K562 (cell line): ENCODE measurements around the gene FITM2. TPM values are rescaled to one million over a fixed set of nuclear protein-coding genes. Genes with fewer than 3 reads are reported as not detected.

Experiments
- COPS2 ChIP-seq: fragments of 450-650 bp; conservative IDR thresholded peaks from 2 replicates; pipeline ENCODE4 v1.6.1; 2016; ENCODE audit warnings: mild to moderate bottlenecking, moderate library complexity
- PHB2 ChIP-seq: fragments of 450-650 bp; IDR thresholded peaks from 2 replicates; pipeline ENCODE4 v1.6.1; 2017; ENCODE audit warnings: low read depth
- ZBTB40 ChIP-seq, 2 experiments: fragments of 450-650 bp in 1 of 2; sonication (generic) in 1 of 2; formaldehyde crosslinking in 1 of 2; IDR thresholded peaks; 2 replicates each; pipeline versions ENCODE4 v1.7.1 to v1.9.0; 2016 to 2022; ENCODE audit warnings: inconsistent platforms in 1 of 2, mild to moderate bottlenecking in 1 of 2, missing genetic modification reagents in 1 of 2
- ZNF609 ChIP-seq: sonication (generic); formaldehyde crosslinking; IDR thresholded peaks from 2 replicates; pipeline ENCODE4 v1.8.1; 2023; ENCODE audit warnings: missing genetic modification reagents, mild to moderate bottlenecking, borderline replicate concordance
- polyA plus RNA-seq, 8 experiments: library from polyadenylated mRNA; depleted of rRNA in 4 of 8; stranded (reverse) in 5 of 8; unstranded in 3 of 8; fragments of >200 nt; fragmentation: Nextera tagmentation in 2 of 8; fragmentation: Illumina TruSeq in 1 of 8; extraction: Ambion mirVana in 2 of 8; extraction: Trizol in 1 of 8; gene quantifications; 2 replicates each; pipeline versions ENCODE4 v1.2.1 to v1.2.3, GENCODE V29; 2011 to 2014; ENCODE audit warnings: inconsistent platforms in 1 of 8, missing spikeins in 1 of 8
- total RNA-seq, 7 experiments: library from RNA; depleted of rRNA in 6 of 7; stranded (reverse); fragments of >200 nt in 6 of 7; fragmentation: Illumina TruSeq in 2 of 7; extraction: Trizol in 2 of 7; gene quantifications; 2 replicates each; pipeline versions ENCODE4 v1.2.1 to v1.2.3, GENCODE V29; 2011 to 2021; ENCODE audit warnings: low replicate concordance in 1 of 7
- TF ChIP-seq, protein P1 (sequence below): fragments of 250-450 bp; sonication (Bioruptor Pico); IDR thresholded peaks from 2 replicates; pipeline ENCODE4 v1.8.0; 2021; ENCODE audit warnings: moderate library complexity, mild to moderate bottlenecking, inconsistent platforms
- TF ChIP-seq, protein P2 (sequence below): fragments of 250-450 bp; sonication (Bioruptor Pico); IDR thresholded peaks from 2 replicates; pipeline ENCODE4 v1.9.0; 2021; ENCODE audit warnings: mild to moderate bottlenecking, inconsistent platforms

FITM2 gene
- total and polyA plus RNA-seq, 9 of the 15 experiments (the other 6 are each of a cell fraction or from before 2014, with no cell fraction given): 0.64 to 2.8 (median 1.8) TPM

DNA sequence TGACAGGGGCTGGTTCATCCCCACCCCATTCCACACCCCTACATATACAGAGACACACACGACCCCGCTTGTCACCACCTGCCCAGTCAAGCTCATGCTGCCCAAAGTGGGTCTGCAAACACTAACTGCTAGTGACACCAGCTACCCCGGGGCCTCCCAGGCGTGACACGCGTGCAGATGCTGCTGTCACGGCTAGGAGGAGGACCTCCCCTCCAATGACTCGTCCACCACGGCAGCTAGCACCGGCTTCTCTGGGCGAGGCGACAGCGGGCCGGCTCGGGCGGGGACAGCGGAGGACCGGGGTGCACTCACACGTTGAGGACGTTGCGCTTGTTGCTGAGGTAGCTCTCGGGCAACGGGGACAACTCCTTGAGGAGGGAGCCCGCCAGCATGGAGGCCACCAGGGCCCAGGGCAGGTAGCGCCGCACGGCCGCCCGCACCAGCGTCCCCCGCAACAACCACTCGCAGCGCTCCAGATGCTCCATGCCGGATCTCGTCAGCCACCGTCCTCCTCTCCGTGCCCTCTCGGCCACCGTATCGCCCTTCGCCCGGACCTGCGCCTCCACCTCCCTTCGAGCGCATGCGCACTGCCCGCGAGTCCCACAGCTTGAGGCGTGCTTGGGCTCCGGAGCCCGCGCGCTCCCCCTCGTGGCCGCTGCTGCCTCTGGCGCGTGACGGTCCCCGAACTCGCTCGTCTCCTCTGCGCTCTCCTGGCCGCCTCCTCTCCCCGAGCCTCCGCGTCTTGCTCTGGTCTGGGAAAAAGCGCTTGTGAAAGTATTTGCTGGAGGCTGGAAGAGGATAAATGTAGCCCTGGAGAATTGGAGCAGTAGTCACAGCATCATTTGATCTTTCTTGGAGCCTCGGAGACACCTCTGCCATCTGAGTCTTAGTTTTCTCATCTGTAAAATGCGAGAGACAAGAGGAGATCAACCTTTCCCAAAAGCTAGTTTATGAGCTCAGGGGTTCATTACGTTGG is at the start of gene FITM2 (continued):
- TF ChIP-seq, protein P1, sequence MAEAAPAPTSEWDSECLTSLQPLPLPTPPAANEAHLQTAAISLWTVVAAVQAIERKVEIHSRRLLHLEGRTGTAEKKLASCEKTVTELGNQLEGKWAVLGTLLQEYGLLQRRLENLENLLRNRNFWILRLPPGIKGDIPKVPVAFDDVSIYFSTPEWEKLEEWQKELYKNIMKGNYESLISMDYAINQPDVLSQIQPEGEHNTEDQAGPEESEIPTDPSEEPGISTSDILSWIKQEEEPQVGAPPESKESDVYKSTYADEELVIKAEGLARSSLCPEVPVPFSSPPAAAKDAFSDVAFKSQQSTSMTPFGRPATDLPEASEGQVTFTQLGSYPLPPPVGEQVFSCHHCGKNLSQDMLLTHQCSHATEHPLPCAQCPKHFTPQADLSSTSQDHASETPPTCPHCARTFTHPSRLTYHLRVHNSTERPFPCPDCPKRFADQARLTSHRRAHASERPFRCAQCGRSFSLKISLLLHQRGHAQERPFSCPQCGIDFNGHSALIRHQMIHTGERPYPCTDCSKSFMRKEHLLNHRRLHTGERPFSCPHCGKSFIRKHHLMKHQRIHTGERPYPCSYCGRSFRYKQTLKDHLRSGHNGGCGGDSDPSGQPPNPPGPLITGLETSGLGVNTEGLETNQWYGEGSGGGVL (CRISPR knock-in tag): no peak
- no peak for TF ChIP-seq PHB2
- TF ChIP-seq ZNF609 (CRISPR knock-in tag): 0 out of 2 replicates have a peak, but pooled peaks have one; percentile 34
- no peak for TF ChIP-seq COPS2
- peak; percentile 54 for TF ChIP-seq ZBTB40 (IDR thresholded peaks at IDR 0.05)
- no peak for TF ChIP-seq ZBTB40 (CRISPR knock-in tag; IDR thresholded peaks at IDR 0.05)
- TF ChIP-seq, protein P2, sequence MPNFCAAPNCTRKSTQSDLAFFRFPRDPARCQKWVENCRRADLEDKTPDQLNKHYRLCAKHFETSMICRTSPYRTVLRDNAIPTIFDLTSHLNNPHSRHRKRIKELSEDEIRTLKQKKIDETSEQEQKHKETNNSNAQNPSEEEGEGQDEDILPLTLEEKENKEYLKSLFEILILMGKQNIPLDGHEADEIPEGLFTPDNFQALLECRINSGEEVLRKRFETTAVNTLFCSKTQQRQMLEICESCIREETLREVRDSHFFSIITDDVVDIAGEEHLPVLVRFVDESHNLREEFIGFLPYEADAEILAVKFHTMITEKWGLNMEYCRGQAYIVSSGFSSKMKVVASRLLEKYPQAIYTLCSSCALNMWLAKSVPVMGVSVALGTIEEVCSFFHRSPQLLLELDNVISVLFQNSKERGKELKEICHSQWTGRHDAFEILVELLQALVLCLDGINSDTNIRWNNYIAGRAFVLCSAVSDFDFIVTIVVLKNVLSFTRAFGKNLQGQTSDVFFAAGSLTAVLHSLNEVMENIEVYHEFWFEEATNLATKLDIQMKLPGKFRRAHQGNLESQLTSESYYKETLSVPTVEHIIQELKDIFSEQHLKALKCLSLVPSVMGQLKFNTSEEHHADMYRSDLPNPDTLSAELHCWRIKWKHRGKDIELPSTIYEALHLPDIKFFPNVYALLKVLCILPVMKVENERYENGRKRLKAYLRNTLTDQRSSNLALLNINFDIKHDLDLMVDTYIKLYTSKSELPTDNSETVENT: no peak
